A673 (cell line): Measurements from ENCODE around the gene MOG. TPM values are rescaled to one million over a fixed set of nuclear protein-coding genes. Genes with fewer than 3 reads are reported as not detected.

Experiments
- BruUV-seq: library from RNA; stranded (reverse); fragments of 400-500 nt; replicated peaks from 2 replicates; lab custom pipeline; 2021; lab: Mats Ljungman, UMichigan
- CTCF ChIA-PET: fragments of 300-600 bp; sonication (Branson Sonifier 250); formaldehyde crosslinking; loops from one replicate; lab custom pipeline; 2022; ENCODE audit warnings: antibody characterized with exemption; lab: Charles Lee
- POLR2A ChIA-PET: fragments of 300-600 bp; sonication (Branson Sonifier 250); formaldehyde crosslinking; loops from one replicate; lab custom pipeline; 2022; ENCODE audit warnings: antibody characterized with exemption; ENCODE audit not compliant: low non-redundant PET; lab: Charles Lee
- DNase-seq: peaks from one replicate; pipeline ENCODE4 v3.0.0-alpha.2; 2015; ENCODE audit warnings: low spot score
- H3K27ac ChIP-seq: fragments of 200-600 bp; sonication (generic); 2 replicates; pipeline ENCODE4 v1.5.1; 2016; ENCODE audit warnings: mixed run types, low read depth, mild to moderate bottlenecking, mixed read lengths, antibody characterized with exemption, low read length; ENCODE audit not compliant: poor library complexity, severe bottlenecking
- H3K27me3 ChIP-seq: fragments of 200-600 bp; sonication (generic); replicated peaks from 2 replicates; pipeline ENCODE4 v1.6.1; 2017; ENCODE audit warnings: mixed run types, low read depth, mild to moderate bottlenecking, mixed read lengths, antibody characterized with exemption, low read length; ENCODE audit not compliant: insufficient read depth, poor library complexity
- H3K36me3 ChIP-seq: fragments of 200-600 bp; sonication (generic); 2 replicates; pipeline ENCODE4 v1.6.1; 2016; ENCODE audit warnings: mixed run types, mild to moderate bottlenecking, mixed read lengths, antibody characterized with exemption, low read length; ENCODE audit not compliant: insufficient read depth, poor library complexity, severe bottlenecking
- H3K4me1 ChIP-seq: fragments of 200-600 bp; sonication (generic); 2 replicates; pipeline ENCODE4 v1.6.1; 2017; ENCODE audit warnings: mixed run types, mild to moderate bottlenecking, mixed read lengths, antibody characterized with exemption, low read length; ENCODE audit not compliant: insufficient read depth, poor library complexity, severe bottlenecking
- H3K4me3 ChIP-seq: fragments of 200-600 bp; sonication (generic); 2 replicates; pipeline ENCODE4 v1.5.1; 2016; ENCODE audit warnings: low read depth, mixed run types, mild to moderate bottlenecking, mixed read lengths, low read length; ENCODE audit not compliant: poor library complexity, severe bottlenecking
- H3K9me3 ChIP-seq: fragments of 200-600 bp; sonication (generic); 2 replicates; pipeline ENCODE4 v1.6.1; 2016; ENCODE audit warnings: mixed run types, low read depth, mild to moderate bottlenecking, mixed read lengths, antibody characterized with exemption, low read length; ENCODE audit not compliant: poor library complexity, severe bottlenecking
- CTCF ChIP-seq: fragments of 300-800, 200-600 bp; sonication (generic); conservative IDR thresholded peaks from 2 replicates; pipeline ENCODE4 v1.5.1; 2017; ENCODE audit warnings: low read depth, mild to moderate bottlenecking, antibody characterized with exemption, low read length, moderate library complexity, mixed read lengths
- EZH2 ChIP-seq: fragments of 200-600 bp; sonication (generic); IDR thresholded peaks from 2 replicates; pipeline ENCODE4 v1.6.1; 2017; ENCODE audit warnings: borderline replicate concordance, low read depth, mild to moderate bottlenecking, mixed read lengths, antibody characterized with exemption, low read length; ENCODE audit not compliant: poor library complexity, severe bottlenecking
- intact Hi-C: fragments of 100-400 bp; cut with micrococcal nuclease; formaldehyde crosslinking; loops from one replicate; pipeline ENCODE4 v1.10.0; 2022; ENCODE audit not compliant: unreplicated experiment
- total RNA-seq: library from RNA; stranded (reverse); gene quantifications from 2 replicates; pipeline ENCODE4 v1.2.3, GENCODE V29; 2021

MOG gene
- total RNA-seq, 1 experiment from 2014 or later, result not detected

- ChIA-PET CTCF (interaction anchor here (1.0 to 1.1 kb wide), 2 partner anchors 14 to 48 kb away, joined by 4 to 12 read pairs; no protein-coding TSS in a partner anchor), POLR2A (interaction anchor here (0.8 kb wide), 1 partner anchor 65 kb away, joined by 3 read pairs; no protein-coding TSS in a partner anchor)
- no peaks in the 10 kb centered on the region for H3K27me3 ChIP-seq
- BruUV-seq, result no TSS peak
- TF ChIP-seq CTCF (peak; percentile 74), EZH2 (no peak)
- no peaks in the 10 kb centered on the region for H3K9me3 ChIP-seq
- no peak overlapping the region for H3K27ac ChIP-seq
- peak; percentile 53 for DNase-seq
- intact Hi-C loops, result loop anchor here (2.0 kb wide), 1 partner anchor 49 kb away; no protein-coding TSS in a partner anchor
- H3K36me3 ChIP-seq, result no peaks in the 10 kb centered on the region
- no peaks in the 10 kb centered on the region for H3K4me1 ChIP-seq
- no peak overlapping the region for H3K4me3 ChIP-seq
These were observed 8.8 kb upstream of the MOG start for GRCh38 chr6:29647927-29648642.

GRCh38 chr6:29649701-29650673 is 6.9 kb upstream of the MOG start:
- intact Hi-C loops, result loop anchor here (2.0 to 5.0 kb wide), 2 partner anchors 47 to 182 kb away; no protein-coding TSS in a partner anchor
- H3K4me3 ChIP-seq, result peak overlapping the region; percentile 44
- no peaks in the 10 kb centered on the region for H3K4me1 ChIP-seq
- TF ChIP-seq CTCF (peak; percentile 94), EZH2 (no peak)
- CTCF ChIA-PET, result interaction anchor here (0.6 to 1.6 kb wide), 11 partner anchors 8 to 103 kb away, joined by 3 to 15 read pairs (median 6); partner anchors contain the start of gene GABBR1
- peak; percentile 98 for DNase-seq
- H3K9me3 ChIP-seq, result no peaks in the 10 kb centered on the region
- H3K27ac ChIP-seq, result peak overlapping the region; percentile 31
- POLR2A ChIA-PET, result interaction anchor here (0.7 to 1.0 kb wide), 2 partner anchors 22 to 840 kb away, joined by 3 read pairs; no protein-coding TSS in a partner anchor
- TSS peak; percentile 94 for BruUV-seq
- no peaks in the 10 kb centered on the region for H3K27me3 ChIP-seq
- H3K36me3 ChIP-seq, result no peaks in the 10 kb centered on the region
